Coronary artery (tissue), 2 donors: ENCODE data around the gene CYB561D1.
"Not testable (repeated sequence)": the region's sequence is repeated elsewhere in the genome, so short reads cannot be mapped to it uniquely, and the experiment has no call there.

Experiments used
- DNase-seq: peaks from one replicate; pipeline ENCODE4 v3.0.0-alpha.2; 2017; ENCODE audit warnings: low spot score
- H3K27ac ChIP-seq, 2 donors: fragments of 200-600 bp; sonication (generic); one replicate each; pipeline ENCODE4 v1.5.1; 2016 to 2019
- H3K4me3 ChIP-seq: fragments of 200-600 bp; sonication (generic); 2 replicates; pipeline ENCODE4 v1.5.1; 2016; ENCODE audit warnings: mild to moderate bottlenecking, moderate library complexity
- TF ChIP-seq, protein P1 (sequence below): fragments of 200-600 bp; sonication (generic); IDR thresholded peaks from one replicate; pipeline ENCODE4 v1.5.1; 2019; ENCODE audit warnings: antibody characterized with exemption

The CYB561D1 gene

DNA sequence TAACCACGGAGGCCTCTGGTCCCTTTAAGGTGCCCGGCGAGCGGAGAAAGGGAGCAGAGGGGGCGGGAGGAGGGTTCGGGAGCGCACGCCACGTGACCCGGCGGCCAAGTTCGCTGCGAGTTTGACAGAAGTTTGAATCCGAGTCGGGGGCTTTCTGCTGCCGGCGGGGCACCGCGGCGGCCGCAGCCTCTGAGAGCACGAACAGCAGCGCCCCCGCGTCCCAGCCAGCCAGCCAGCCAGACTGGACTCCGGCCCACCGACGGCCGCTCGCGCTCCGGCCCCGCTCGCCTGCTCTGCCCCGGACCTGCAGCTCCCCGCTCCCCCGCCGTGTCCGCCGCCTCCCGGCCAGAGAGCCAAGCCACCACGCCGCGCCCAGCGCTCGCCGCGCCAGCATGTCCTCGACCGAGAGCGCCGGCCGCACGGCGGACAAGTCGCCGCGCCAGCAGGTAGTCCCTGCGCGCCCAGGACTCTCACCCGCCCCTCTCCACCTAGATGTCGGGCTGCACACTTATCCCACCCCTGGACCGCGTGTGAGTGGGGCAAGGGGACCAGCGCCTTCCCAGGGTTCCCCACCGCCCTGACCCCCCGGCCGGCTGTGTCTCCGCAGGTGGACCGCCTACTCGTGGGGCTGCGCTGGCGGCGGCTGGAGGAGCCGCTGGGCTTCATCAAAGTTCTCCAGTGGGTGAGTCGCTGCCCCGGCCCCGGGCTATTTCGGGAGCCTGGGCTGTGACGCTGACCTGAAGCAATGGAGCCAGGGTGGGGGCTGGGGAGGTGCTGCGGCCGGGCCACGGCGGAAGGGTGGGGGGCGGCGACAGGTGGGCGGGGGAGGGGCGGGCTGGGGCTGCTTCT, 27.2 kb upstream of the CYB561D1 start, which contains the start of gene SYPL2:
SYPL2 (plus strand) TSS at position 95 of the 849 bp plus-strand sequence; CDS start at position 393, 298 bp downstream.
- peak; percentile 84 for DNase-seq
- Histone ChIP-seq H3K4me3 (peak within 1 kb of the TSS; percentile 77), H3K27ac (peak within 1 kb of the TSS; percentile 64 to 82)
- TF ChIP-seq, protein P1, sequence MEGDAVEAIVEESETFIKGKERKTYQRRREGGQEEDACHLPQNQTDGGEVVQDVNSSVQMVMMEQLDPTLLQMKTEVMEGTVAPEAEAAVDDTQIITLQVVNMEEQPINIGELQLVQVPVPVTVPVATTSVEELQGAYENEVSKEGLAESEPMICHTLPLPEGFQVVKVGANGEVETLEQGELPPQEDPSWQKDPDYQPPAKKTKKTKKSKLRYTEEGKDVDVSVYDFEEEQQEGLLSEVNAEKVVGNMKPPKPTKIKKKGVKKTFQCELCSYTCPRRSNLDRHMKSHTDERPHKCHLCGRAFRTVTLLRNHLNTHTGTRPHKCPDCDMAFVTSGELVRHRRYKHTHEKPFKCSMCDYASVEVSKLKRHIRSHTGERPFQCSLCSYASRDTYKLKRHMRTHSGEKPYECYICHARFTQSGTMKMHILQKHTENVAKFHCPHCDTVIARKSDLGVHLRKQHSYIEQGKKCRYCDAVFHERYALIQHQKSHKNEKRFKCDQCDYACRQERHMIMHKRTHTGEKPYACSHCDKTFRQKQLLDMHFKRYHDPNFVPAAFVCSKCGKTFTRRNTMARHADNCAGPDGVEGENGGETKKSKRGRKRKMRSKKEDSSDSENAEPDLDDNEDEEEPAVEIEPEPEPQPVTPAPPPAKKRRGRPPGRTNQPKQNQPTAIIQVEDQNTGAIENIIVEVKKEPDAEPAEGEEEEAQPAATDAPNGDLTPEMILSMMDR: no peak

DNA sequence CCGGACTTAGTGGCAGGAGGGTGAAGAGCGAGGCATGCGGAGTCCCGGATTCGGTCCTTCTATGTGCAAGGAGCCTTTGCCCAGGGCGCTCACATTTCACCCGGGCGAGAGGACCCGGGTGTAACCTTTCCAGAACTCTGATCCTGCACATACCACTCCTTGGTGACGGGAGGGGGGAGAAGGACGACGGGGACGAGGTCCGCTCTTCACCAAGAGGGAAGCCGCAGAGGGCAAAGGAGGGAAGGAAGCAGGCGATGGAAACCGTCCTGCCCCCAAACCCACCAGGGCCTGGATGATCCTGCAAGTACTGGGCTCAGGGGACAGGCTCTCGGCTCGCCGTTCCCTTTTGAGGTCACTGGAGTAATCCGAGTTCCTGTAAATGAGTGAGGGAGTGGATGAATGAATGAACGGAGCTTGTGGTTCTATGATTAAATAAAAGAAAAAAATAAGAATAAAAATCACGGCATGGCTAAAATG, 26.6 kb upstream of the CYB561D1 start:
- TF ChIP-seq, protein P1: no peak
- peak overlapping the region; percentile 64 to 82 for H3K27ac ChIP-seq
- H3K4me3 ChIP-seq: peak overlapping the region; percentile 77
- DNase-seq: no peak

DNA sequence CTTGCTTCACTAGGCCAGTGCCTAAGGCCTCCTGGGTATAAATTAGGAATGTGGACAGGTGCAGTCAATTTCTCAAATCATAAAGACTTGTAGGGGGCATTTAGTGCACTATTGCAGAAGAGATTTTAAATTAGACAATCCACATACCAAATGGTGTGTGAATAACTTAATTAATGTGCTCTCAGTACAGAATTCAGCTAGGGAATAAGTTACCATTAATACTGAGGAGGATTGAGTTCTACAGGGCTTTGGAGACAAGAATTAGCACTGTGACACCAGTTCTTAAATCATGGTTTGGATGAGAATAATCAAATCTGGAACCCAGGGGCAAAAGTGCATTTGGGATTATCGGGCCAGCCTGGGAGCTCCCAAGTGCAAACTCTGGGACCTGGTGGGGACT, 25.8 kb upstream of the CYB561D1 start:
- no peak overlapping the region for H3K4me3 ChIP-seq
- H3K27ac ChIP-seq: no peak overlapping the region
- DNase-seq: no peak
- TF ChIP-seq, protein P1: no peak

DNA sequence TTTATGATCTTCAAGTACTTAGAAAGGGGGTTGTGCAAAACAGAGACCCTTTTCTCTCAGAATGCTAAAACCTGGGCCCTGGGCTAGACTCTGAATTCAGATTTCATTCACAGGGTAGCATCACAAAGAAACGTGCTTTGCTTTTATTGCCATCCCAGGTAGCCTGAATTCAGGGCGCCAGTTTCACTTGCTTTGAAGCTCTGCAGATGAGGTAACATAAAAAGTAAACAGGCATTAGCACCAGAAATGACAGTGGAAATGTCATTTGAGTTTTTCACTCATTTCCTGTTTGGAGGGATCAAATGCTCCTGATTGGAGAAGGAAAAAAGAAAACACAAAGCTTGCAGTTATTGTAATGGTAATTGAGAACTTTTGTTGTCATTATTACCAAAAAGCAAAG, 25.0 kb upstream of the CYB561D1 start:
- TF ChIP-seq, protein P1: no peak
- Histone ChIP-seq H3K27ac (no peak overlapping the region), H3K4me3 (no peak overlapping the region)
- no peak for DNase-seq

DNA sequence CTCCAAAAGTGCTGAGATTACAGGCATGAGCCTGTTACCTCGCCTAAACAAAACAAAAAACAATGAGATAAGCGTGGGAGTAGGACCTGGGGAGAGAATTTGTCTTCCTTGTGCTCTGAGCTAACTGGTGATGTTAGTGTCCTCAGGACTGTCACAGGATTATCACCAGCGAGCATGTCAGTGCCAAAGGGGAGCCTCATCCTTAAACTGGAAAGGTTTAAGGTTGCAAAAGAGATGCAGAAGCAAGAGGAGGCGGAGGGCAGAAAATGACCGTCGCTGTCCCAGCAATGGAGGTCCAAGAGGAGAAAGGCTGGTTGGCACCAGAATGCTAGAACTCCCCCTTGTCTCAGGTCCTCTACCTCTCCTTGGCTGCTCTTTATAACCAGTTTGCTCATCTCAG, 23.6 kb upstream of the CYB561D1 start:
- no peak overlapping the region for H3K4me3 ChIP-seq
- DNase-seq: no peak
- TF ChIP-seq, protein P1: no peak
- H3K27ac ChIP-seq: no peak overlapping the region

DNA sequence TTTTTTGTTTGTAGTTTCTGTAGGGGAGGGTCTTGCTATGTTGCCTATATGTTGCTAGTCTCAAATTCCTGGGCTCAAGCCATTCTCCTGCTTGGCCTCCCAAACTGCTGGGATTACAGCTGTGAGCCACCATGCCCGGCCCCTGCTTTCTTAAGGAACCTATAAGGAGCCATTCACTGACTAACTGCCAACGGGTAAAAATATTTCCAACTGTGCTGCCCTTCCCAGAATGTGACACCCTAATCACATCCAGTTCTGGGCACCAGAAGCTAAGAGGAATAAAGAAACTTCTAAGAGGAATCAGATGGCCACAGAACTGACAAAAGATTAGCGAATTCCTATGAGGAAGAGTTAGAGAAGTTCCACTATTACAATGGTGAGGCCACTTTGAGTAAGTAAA, 21.1 kb upstream of the CYB561D1 start:
- Histone ChIP-seq H3K4me3 (no peak overlapping the region), H3K27ac (no peak overlapping the region)
- TF ChIP-seq, protein P1: no peak
- no peak for DNase-seq

DNA sequence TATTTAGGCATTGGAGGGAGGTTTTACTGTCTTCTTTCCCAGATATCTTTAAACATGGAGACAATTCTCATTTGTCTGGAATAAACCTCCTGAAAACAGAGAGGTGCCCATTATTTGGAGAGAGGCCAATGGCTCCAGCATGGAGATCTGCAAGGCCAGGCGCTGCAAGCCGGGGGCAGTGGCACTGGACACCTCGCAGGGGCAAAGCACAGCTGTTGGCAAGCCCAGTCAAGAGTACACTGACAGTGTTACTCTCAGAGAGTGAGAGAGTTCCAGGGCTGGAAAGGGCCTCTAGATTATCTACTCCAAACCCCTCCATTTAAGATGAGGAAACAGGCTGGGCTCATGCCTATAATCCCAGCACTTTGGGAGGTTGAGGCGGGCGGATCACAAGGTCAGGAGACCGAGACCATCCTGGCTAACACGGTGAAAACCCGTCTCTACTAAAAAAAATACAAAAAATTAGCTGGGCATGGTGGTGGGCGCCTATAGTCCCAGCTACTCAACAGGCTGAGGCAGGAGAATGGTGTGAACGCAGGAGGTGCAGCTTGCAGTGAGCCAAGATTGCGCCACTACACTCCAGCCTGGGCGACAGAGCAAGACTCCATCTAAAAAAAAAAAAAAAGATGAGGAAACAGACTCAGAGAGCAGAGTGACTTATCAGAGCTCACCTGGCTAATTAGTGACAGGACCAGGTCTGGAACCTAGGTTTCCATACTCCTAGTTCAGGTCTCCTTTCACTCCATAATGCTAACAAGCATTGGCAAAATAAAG, 20.4 kb upstream of the CYB561D1 start:
- H3K27ac ChIP-seq, DNase-seq, H3K4me3 ChIP-seq: not testable (repeated sequence)
